ENCODE results near the gene ATP7B. TPM values are rescaled to one million over a fixed set of nuclear protein-coding genes. Genes with fewer than 3 reads are reported as not detected.
A peak's percentile ranks its signal among the peaks of the same experiment; 100 is the strongest.

Gene ATP7B
- total RNA-seq, 6 donors from 2014 or later = 3.5 to 27.2 (median 5.9) TPM

DNA sequence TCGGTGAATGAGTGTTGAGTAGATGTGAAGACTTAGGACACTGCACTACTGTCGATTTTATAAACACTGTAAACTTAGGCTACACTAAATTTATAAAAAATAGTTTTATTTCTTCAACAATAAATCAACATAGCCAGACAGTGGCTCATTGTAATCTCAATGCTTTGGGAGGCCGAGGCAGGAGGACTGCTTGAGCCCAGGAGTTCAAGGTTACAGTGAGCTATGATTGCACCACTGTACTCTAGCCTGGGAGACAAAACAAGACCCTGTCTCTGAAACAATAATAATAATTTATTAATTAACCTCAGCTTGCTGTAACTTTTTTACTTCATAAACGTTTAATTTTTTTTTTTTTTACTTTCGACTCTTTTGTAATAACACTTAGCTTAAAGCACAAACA, 34.4 kb downstream of the ATP7B start:
- Histone ChIP-seq H3K27me3 (no peaks in the 10 kb centered on the region), H3K9me3 (no peaks in the 10 kb centered on the region), H3K4me3 (no peak overlapping the region), H3K36me3 (no peaks in the 10 kb centered on the region), H3K4me1 (no peaks in the 10 kb centered on the region), H3K27ac (no peak overlapping the region)
- DNase-seq = no peak
- WGBS, 2 donors = 92 to 96% methylated on average over 5 of the region's 5 CpGs
- TF ChIP-seq EP300 (IDR thresholded peaks at IDR 0.05) = no peak
- TF ChIP-seq, protein P1, sequence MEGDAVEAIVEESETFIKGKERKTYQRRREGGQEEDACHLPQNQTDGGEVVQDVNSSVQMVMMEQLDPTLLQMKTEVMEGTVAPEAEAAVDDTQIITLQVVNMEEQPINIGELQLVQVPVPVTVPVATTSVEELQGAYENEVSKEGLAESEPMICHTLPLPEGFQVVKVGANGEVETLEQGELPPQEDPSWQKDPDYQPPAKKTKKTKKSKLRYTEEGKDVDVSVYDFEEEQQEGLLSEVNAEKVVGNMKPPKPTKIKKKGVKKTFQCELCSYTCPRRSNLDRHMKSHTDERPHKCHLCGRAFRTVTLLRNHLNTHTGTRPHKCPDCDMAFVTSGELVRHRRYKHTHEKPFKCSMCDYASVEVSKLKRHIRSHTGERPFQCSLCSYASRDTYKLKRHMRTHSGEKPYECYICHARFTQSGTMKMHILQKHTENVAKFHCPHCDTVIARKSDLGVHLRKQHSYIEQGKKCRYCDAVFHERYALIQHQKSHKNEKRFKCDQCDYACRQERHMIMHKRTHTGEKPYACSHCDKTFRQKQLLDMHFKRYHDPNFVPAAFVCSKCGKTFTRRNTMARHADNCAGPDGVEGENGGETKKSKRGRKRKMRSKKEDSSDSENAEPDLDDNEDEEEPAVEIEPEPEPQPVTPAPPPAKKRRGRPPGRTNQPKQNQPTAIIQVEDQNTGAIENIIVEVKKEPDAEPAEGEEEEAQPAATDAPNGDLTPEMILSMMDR (IDR thresholded peaks at IDR 0.05) = no peak
- TF ChIP-seq POLR2A (IDR thresholded peaks at IDR 0.05) = no peak
- TF ChIP-seq POLR2AphosphoS5 (IDR thresholded peaks at IDR 0.05) = no peak
- no peak for ATAC-seq (ENCODE audit: low FRiP score in 2 of 2)

DNA sequence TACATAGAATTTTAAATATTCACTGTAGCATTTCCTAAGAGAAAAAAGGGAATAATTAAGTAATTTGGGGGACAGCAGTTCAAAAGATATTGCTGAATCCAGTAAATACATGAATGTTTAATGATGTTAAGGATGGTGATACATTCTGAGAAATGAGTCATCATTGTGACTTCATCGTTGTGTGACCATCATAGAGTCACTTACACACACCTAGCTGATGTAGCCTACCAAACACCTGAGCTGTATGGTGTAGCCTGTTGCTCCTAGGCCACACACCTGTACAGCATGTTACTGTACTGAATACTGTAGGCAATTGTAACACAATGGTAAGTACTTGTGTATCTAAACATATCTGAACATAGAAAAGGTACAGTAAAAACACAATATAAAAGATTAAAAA, 34.8 kb downstream of the ATP7B start:
- Histone ChIP-seq H3K4me1 (no peaks in the 10 kb centered on the region), H3K27me3 (no peaks in the 10 kb centered on the region), H3K36me3 (no peaks in the 10 kb centered on the region), H3K4me3 (no peak overlapping the region), H3K9me3 (no peaks in the 10 kb centered on the region), H3K27ac (no peak overlapping the region)
- TF ChIP-seq POLR2A (IDR thresholded peaks at IDR 0.05) = no peak
- TF ChIP-seq, protein P1 (IDR thresholded peaks at IDR 0.05) = no peak
- TF ChIP-seq POLR2AphosphoS5 (IDR thresholded peaks at IDR 0.05) = no peak
- TF ChIP-seq EP300 (IDR thresholded peaks at IDR 0.05) = no peak
- 0 to 76% methylated on average over 1 of the region's 1 CpG for WGBS, 2 donors
- ATAC-seq (ENCODE audit: low FRiP score in 2 of 2) = no peak
- DNase-seq = no peak

DNA sequence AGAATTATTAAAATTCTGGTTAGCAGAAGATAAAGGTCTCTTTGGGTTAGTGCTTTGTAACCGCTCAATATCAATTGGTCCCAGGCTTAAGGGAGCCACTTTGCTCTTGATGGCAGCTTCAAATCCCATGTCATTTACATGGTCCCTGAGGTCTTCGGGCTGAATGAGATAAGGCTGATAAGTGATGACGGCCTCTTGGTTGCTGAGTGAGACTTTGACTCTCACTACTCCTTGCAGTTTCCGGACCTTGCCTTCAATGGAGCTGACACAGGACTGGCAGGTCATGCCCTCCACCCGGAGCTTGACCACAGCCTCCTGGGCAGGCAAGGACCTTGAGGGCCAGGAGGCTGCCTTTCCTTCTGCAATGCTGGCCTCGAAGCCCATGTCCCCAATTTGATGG, 36.8 kb downstream of the ATP7B start:
- H3K9me3 ChIP-seq = no peaks in the 10 kb centered on the region
- H3K4me3 ChIP-seq = no peak overlapping the region
- H3K27me3 ChIP-seq = no peaks in the 10 kb centered on the region
- H3K27ac ChIP-seq = no peak overlapping the region
- H3K4me1 ChIP-seq = no peaks in the 10 kb centered on the region
- no peak for ATAC-seq (ENCODE audit: low FRiP score in 2 of 2)
- 94 to 96% methylated on average over 4 to 6 of the region's 6 CpGs for WGBS, 2 donors
- H3K36me3 ChIP-seq = no peaks in the 10 kb centered on the region
- peak in 1 of 2 donors; percentile 6 for DNase-seq
- TF ChIP-seq, protein P1 (IDR thresholded peaks at IDR 0.05) = no peak
- no peak for TF ChIP-seq POLR2AphosphoS5 (IDR thresholded peaks at IDR 0.05)
- no peak for TF ChIP-seq POLR2A (IDR thresholded peaks at IDR 0.05)
- no peak for TF ChIP-seq EP300 (IDR thresholded peaks at IDR 0.05)

DNA sequence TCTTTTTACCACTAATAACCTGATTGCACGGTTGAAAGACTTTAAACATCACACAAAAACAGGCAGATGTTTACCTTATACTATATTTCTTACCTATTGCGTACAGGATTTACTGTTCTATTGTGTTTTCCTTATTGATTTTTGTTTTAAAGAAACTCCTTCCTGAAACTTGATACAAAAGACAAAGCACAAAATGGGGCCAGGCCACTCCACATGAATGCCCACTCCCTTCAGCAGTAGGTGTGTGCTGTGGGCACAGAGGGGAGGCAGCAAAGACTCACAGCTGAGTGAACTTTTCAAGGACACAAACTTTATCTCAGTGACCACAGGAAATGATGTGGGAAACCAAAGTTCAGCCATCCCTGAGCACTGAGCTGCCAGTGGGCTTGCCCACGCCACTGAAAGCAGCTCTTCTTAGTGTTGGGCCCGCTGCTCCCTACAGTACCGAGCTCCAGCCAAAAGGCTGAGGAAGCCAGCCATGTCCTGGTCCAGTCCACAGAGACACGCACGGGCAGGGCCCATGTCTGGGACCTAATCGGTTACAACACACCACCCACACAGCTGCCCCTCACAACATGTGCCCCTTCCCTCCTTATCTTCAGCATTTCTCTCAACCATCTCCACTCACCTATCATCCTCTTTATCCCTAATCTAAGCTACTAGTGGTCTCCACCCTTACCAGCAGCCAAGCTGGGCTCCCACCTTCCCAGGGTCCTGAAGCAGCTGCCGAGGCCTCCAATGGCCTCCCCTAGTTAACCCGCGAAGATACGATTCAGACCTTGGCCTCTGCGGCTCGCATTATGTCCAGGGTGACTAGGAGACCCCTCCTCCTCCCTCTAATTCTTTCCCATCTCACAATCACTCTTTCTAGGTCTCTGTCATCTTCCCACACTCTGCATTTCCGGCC, 39.5 kb downstream of the ATP7B start:
- Histone ChIP-seq H3K27ac (no peak overlapping the region), H3K9me3 (no peaks in the 10 kb centered on the region), H3K27me3 (no peaks in the 10 kb centered on the region), H3K4me3 (no peak overlapping the region), H3K4me1 (no peaks in the 10 kb centered on the region), H3K36me3 (no peaks in the 10 kb centered on the region)
- DNase-seq (peak in 1 of 2 donors; percentile 16), ATAC-seq (ENCODE audit: low FRiP score in 2 of 2) (no peak)
- no peak for TF ChIP-seq POLR2A (IDR thresholded peaks at IDR 0.05)
- no peak for TF ChIP-seq POLR2AphosphoS5 (IDR thresholded peaks at IDR 0.05)
- TF ChIP-seq EP300 (IDR thresholded peaks at IDR 0.05) = no peak
- TF ChIP-seq, protein P1 (IDR thresholded peaks at IDR 0.05) = no peak
- 96% methylated on average over 15 of the region's 15 CpGs for WGBS, 2 donors
